Measurements from ENCODE around the gene ITPKA.

GRCh38 chr15:41512940-41513505, 19.3 kb downstream of the ITPKA start:
- TF ChIP-seq MXI1 (conservative IDR thresholded peaks at IDR 0.05; ENCODE audit: poor library complexity, severe bottlenecking), result no peak
- TF ChIP-seq, protein P1, sequence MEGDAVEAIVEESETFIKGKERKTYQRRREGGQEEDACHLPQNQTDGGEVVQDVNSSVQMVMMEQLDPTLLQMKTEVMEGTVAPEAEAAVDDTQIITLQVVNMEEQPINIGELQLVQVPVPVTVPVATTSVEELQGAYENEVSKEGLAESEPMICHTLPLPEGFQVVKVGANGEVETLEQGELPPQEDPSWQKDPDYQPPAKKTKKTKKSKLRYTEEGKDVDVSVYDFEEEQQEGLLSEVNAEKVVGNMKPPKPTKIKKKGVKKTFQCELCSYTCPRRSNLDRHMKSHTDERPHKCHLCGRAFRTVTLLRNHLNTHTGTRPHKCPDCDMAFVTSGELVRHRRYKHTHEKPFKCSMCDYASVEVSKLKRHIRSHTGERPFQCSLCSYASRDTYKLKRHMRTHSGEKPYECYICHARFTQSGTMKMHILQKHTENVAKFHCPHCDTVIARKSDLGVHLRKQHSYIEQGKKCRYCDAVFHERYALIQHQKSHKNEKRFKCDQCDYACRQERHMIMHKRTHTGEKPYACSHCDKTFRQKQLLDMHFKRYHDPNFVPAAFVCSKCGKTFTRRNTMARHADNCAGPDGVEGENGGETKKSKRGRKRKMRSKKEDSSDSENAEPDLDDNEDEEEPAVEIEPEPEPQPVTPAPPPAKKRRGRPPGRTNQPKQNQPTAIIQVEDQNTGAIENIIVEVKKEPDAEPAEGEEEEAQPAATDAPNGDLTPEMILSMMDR (IDR thresholded peaks at IDR 0.05; ENCODE audit: poor library complexity, severe bottlenecking), result no peak
- no peak for TF ChIP-seq POLR2AphosphoS5 (IDR thresholded peaks at IDR 0.05)
- no peak for TF ChIP-seq RAD21 (conservative IDR thresholded peaks at IDR 0.05)

Data from neural cell (in vitro differentiated cells).